Muscle of leg (tissue), 11 donors: ENCODE results near the gene WDR72. TPM values are rescaled to one million over a fixed set of nuclear protein-coding genes. Genes with fewer than 3 reads are reported as not detected.

ENCODE experiments used
- DNase-seq: peaks from one replicate; pipeline ENCODE4 v3.0.0; 2013
- H3K27ac ChIP-seq: one replicate; pipeline ENCODE4 v1.5.1; 2013; ENCODE audit warnings: mild to moderate bottlenecking, low read length, control low read depth
- H3K27me3 ChIP-seq: one replicate; pipeline ENCODE4 v1.6.1; 2013; ENCODE audit warnings: low read length; ENCODE audit not compliant: control insufficient read depth, insufficient read depth
- H3K36me3 ChIP-seq: one replicate; pipeline ENCODE4 v1.6.1; 2013; ENCODE audit warnings: low read length; ENCODE audit not compliant: control insufficient read depth, insufficient read depth
- H3K4me1 ChIP-seq: one replicate; pipeline ENCODE4 v1.6.1; 2013; ENCODE audit warnings: low read length; ENCODE audit not compliant: control insufficient read depth, insufficient read depth
- H3K4me3 ChIP-seq: one replicate; pipeline ENCODE4 v1.5.1; 2013; ENCODE audit warnings: low read length, control low read depth
- H3K9me3 ChIP-seq: replicated peaks from 2 replicates; pipeline ENCODE4 v1.6.1; 2013; ENCODE audit warnings: low read depth, low read length; ENCODE audit not compliant: control insufficient read depth
- WGBS: methylation state at CpG from one replicate; pipeline ENCODE4 v1.1.5; 2013; ENCODE audit warnings: missing lambda C conversion rate; ENCODE audit not compliant: insufficient coverage; 5-methylcytosine and 5-hydroxymethylcytosine counted together
- polyA plus RNA-seq, 8 donors: library from polyadenylated mRNA; unstranded; fragments of 120-200 nt; gene quantifications; one replicate each; pipeline versions ENCODE4 v1.2.1 to v1.2.3, GENCODE V29; 2013; ENCODE audit warnings: inconsistent platforms in 1 of 8, low replicate concordance in 1 of 8; ENCODE audit not compliant: insufficient read length in 8 of 8, insufficient read depth in 1 of 8
- total RNA-seq: library from RNA; stranded (reverse); fragments of 120-200 nt; gene quantifications from one replicate; pipeline ENCODE4 v1.2.4, GENCODE V29; 2013

WDR72 gene
- total and polyA plus RNA-seq, 9 donors = 0.13 to 0.61 (median 0.26) TPM

- no peak overlapping the region for H3K27ac ChIP-seq
- no peaks in the 10 kb centered on the region for H3K4me1 ChIP-seq
- WGBS = no CpG with 5 or more reads among the region's 4 CpGs
These were observed 148.1 kb downstream of the WDR72 start for GRCh38 chr15:53611145-53611920.

GRCh38 chr15:53591041-53591440, 168.4 kb downstream of the WDR72 start:
- Histone ChIP-seq H3K4me3 (no peak overlapping the region), H3K27me3 (no peaks in the 10 kb centered on the region), H3K36me3 (no peaks in the 10 kb centered on the region), H3K27ac (no peak overlapping the region), H3K9me3 (no peaks in the 10 kb centered on the region), H3K4me1 (no peaks in the 10 kb centered on the region)
- no CpG with 5 or more reads among the region's 2 CpGs for WGBS
- DNase-seq = no peak

More at GRCh38 chr15:53611145-53611920, 148.1 kb downstream of the WDR72 start:
- Histone ChIP-seq H3K9me3 (no peaks in the 10 kb centered on the region), H3K27me3 (no peaks in the 10 kb centered on the region), H3K36me3 (no peaks in the 10 kb centered on the region), H3K4me3 (no peak overlapping the region)
- DNase-seq = no peak

- no CpG with 5 or more reads among the region's 2 CpGs for WGBS
- DNase-seq = no peak
- Histone ChIP-seq H3K36me3 (no peaks in the 10 kb centered on the region), H3K27ac (no peak overlapping the region), H3K4me3 (no peak overlapping the region), H3K27me3 (no peaks in the 10 kb centered on the region), H3K4me1 (no peaks in the 10 kb centered on the region), H3K9me3 (no peaks in the 10 kb centered on the region)
These were observed 169.1 kb downstream of the WDR72 start for GRCh38 chr15:53590380-53590779.

GRCh38 chr15:53589520-53590057, 169.9 kb downstream of the WDR72 start:
- H3K9me3 ChIP-seq = no peaks in the 10 kb centered on the region
- no CpG with 5 or more reads among the region's 5 CpGs for whole genome bisulfite sequencing

GRCh38 chr15:53588773-53589172, 170.7 kb downstream of the WDR72 start:
- Histone ChIP-seq H3K36me3 (no peaks in the 10 kb centered on the region), H3K4me1 (no peaks in the 10 kb centered on the region), H3K4me3 (no peak overlapping the region), H3K27ac (no peak overlapping the region), H3K9me3 (no peaks in the 10 kb centered on the region), H3K27me3 (no peaks in the 10 kb centered on the region)
- peak; percentile 6 for DNase-seq
- WGBS = 80% methylated on average over 1 of the region's 1 CpG

More at GRCh38 chr15:53589520-53590057, 169.9 kb downstream of the WDR72 start:
- Histone ChIP-seq H3K36me3 (no peaks in the 10 kb centered on the region), H3K4me3 (no peak overlapping the region), H3K27me3 (no peaks in the 10 kb centered on the region), H3K27ac (no peak overlapping the region), H3K4me1 (no peaks in the 10 kb centered on the region)
- DNase-seq = no peak

- Histone ChIP-seq H3K36me3 (no peaks in the 10 kb centered on the region), H3K4me1 (no peaks in the 10 kb centered on the region), H3K4me3 (no peak overlapping the region), H3K9me3 (no peaks in the 10 kb centered on the region), H3K27ac (no peak overlapping the region), H3K27me3 (no peaks in the 10 kb centered on the region)
- WGBS = no CpG with 5 or more reads among the region's 3 CpGs
- DNase-seq = peak; percentile 7
These were observed 172.7 kb downstream of the WDR72 start for GRCh38 chr15:53586799-53587198.

GRCh38 chr15:53581513-53581912, 177.9 kb downstream of the WDR72 start:
- no CpG with 5 or more reads among the region's 1 CpG for WGBS
- H3K27ac ChIP-seq = no peak overlapping the region
- no peaks in the 10 kb centered on the region for H3K4me1 ChIP-seq
- DNase-seq = peak; percentile 32
- H3K4me3 ChIP-seq = no peak overlapping the region
- no peaks in the 10 kb centered on the region for H3K36me3 ChIP-seq
- no peaks in the 10 kb centered on the region for H3K9me3 ChIP-seq
- H3K27me3 ChIP-seq = no peaks in the 10 kb centered on the region

GRCh38 chr15:53580366-53580765, 179.1 kb downstream of the WDR72 start:
- WGBS = 45% methylated on average over 2 of the region's 3 CpGs
- Histone ChIP-seq H3K4me3 (no peak overlapping the region), H3K36me3 (no peaks in the 10 kb centered on the region), H3K9me3 (no peaks in the 10 kb centered on the region), H3K4me1 (no peaks in the 10 kb centered on the region), H3K27ac (no peak overlapping the region), H3K27me3 (no peaks in the 10 kb centered on the region)
- peak; percentile 31 for DNase-seq

- Histone ChIP-seq H3K4me1 (no peaks in the 10 kb centered on the region), H3K36me3 (no peaks in the 10 kb centered on the region), H3K9me3 (no peaks in the 10 kb centered on the region), H3K4me3 (no peak overlapping the region), H3K27me3 (no peaks in the 10 kb centered on the region), H3K27ac (no peak overlapping the region)
- no CpG with 5 or more reads among the region's 1 CpG for WGBS
- DNase-seq = no peak
These were observed 182.6 kb downstream of the WDR72 start for GRCh38 chr15:53576841-53577240.

- Histone ChIP-seq H3K27me3 (no peaks in the 10 kb centered on the region), H3K4me3 (no peak overlapping the region), H3K27ac (no peak overlapping the region), H3K36me3 (no peaks in the 10 kb centered on the region), H3K4me1 (no peaks in the 10 kb centered on the region), H3K9me3 (no peaks in the 10 kb centered on the region)
- DNase-seq = no peak
These were observed 186.4 kb downstream of the WDR72 start for GRCh38 chr15:53573091-53573490.
